C4-2B (cell line): Measurements from ENCODE around the gene FBXW5.

ENCODE experiments used
- CTCF ChIP-seq: fragments of 450-650 bp; conservative IDR thresholded peaks from 2 replicates; pipeline ENCODE4 v1.5.1; 2017; ENCODE audit warnings: mild to moderate bottlenecking
- ZFX ChIP-seq: fragments of 450-650 bp; IDR thresholded peaks from 2 replicates; pipeline ENCODE4 v1.6.1; 2017

GRCh38 chr9:136973618-136974617 is 29.4 kb upstream of the FBXW5 start:
- TF ChIP-seq CTCF (no peak), ZFX (no peak)
